ENCODE results near the gene PICALM. TPM values are rescaled to one million over a fixed set of nuclear protein-coding genes. Genes with fewer than 3 reads are reported as not detected.

The PICALM gene
- total RNA-seq, 1 donor from 2014 or later: 137 TPM

- no peak overlapping the region for H3K27ac Mint-ChIP-seq
- H3K9me3 Mint-ChIP-seq: no peaks in the 10 kb centered on the region
- no peak overlapping the region for H3K4me3 Mint-ChIP-seq
- H3K27me3 Mint-ChIP-seq: no peaks in the 10 kb centered on the region
- TF ChIP-seq, protein P1, sequence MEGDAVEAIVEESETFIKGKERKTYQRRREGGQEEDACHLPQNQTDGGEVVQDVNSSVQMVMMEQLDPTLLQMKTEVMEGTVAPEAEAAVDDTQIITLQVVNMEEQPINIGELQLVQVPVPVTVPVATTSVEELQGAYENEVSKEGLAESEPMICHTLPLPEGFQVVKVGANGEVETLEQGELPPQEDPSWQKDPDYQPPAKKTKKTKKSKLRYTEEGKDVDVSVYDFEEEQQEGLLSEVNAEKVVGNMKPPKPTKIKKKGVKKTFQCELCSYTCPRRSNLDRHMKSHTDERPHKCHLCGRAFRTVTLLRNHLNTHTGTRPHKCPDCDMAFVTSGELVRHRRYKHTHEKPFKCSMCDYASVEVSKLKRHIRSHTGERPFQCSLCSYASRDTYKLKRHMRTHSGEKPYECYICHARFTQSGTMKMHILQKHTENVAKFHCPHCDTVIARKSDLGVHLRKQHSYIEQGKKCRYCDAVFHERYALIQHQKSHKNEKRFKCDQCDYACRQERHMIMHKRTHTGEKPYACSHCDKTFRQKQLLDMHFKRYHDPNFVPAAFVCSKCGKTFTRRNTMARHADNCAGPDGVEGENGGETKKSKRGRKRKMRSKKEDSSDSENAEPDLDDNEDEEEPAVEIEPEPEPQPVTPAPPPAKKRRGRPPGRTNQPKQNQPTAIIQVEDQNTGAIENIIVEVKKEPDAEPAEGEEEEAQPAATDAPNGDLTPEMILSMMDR (conservative IDR thresholded peaks at IDR 0.05): no peak
- H3K36me3 Mint-ChIP-seq: peaks cover 22% of the 10 kb centered on the region
- DNase-seq (ENCODE audit: extremely low spot score, unreplicated experiment): no peak
- H3K4me1 Mint-ChIP-seq (ENCODE audit: unreplicated experiment): no peaks in the 10 kb centered on the region
Measured at GRCh38 chr11:86002431-86002830, 66.5 kb downstream of the PICALM start.

DNA sequence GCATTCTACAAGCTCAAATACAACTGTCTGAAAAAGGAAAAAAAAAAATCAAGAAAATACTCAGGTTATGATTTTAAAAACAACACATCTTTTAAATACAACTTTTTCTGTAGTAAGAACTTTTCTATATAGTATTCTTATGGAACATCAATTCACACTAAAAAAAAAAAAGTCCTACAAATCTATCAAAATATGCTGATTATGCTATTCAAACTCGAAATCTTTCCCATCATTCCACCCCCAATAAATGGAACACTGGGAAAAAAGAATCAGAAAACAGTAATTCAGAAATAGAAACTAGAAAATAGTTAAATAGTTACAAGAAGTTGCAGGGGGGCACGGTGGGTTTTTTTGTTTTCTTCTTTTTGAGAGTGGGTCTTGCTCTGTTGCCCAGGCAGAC, 77.4 kb downstream of the PICALM start:
- DNase-seq (ENCODE audit: extremely low spot score, unreplicated experiment): no peak
- Mint-ChIP-seq H3K4me3 (no peak overlapping the region), H3K27me3 (no peaks in the 10 kb centered on the region), H3K36me3 (peaks cover 29% of the 10 kb centered on the region), H3K4me1 (ENCODE audit: unreplicated experiment) (no peaks in the 10 kb centered on the region), H3K9me3 (no peaks in the 10 kb centered on the region), H3K27ac (no peak overlapping the region)
- TF ChIP-seq, protein P1 (conservative IDR thresholded peaks at IDR 0.05): no peak

DNA sequence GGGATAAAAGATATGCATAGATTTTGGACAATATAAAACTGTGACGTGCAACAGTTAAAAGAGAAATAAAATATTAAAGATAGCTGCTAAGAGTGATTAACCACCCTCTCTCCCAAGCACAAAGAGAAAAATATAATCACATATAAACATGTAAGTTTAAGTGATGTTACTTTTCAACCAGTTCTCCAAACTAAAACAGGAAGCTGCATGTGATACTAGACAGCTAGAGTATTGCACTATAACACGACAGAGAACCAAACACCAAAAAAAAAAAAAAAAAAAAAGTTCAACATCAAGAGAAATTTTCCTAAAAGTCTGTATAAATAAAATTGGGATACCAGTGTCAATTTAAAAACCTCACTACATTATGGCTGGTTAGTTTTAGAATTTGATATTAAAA, 79.1 kb downstream of the PICALM start:
- no peaks in the 10 kb centered on the region for H3K27me3 Mint-ChIP-seq
- no peaks in the 10 kb centered on the region for H3K9me3 Mint-ChIP-seq
- DNase-seq (ENCODE audit: extremely low spot score, unreplicated experiment): no peak
- no peaks in the 10 kb centered on the region for H3K4me1 Mint-ChIP-seq (ENCODE audit: unreplicated experiment)
- no peak overlapping the region for H3K27ac Mint-ChIP-seq
- TF ChIP-seq, protein P1 (conservative IDR thresholded peaks at IDR 0.05): no peak
- H3K36me3 Mint-ChIP-seq: peaks cover 26% of the 10 kb centered on the region
- H3K4me3 Mint-ChIP-seq: no peak overlapping the region

DNA sequence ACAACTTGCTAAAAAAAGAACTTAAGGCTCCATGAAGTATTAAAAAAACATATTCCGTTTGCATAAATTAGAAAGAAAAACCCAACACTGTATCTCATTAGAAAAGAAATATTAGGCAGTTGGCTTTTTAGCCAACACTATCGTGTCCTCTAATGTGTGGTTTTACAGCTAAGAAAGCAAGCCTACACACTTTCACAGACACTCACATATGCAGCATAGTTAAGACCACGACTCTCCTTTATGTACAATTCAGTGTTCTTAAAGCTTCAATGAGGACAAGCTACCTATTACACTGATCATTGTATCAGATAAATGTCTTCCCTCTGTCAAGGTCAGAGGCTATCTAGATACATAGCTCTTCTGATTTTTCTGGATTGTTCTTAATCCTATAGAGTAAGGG, 80.1 kb downstream of the PICALM start:
- Mint-ChIP-seq H3K27ac (no peak overlapping the region), H3K36me3 (peaks cover 26% of the 10 kb centered on the region), H3K27me3 (no peaks in the 10 kb centered on the region), H3K9me3 (no peaks in the 10 kb centered on the region), H3K4me1 (ENCODE audit: unreplicated experiment) (no peaks in the 10 kb centered on the region), H3K4me3 (no peak overlapping the region)
- no peak for DNase-seq (ENCODE audit: extremely low spot score, unreplicated experiment)
- TF ChIP-seq, protein P1 (conservative IDR thresholded peaks at IDR 0.05): no peak

- Mint-ChIP-seq H3K27ac (no peak overlapping the region), H3K27me3 (no peaks in the 10 kb centered on the region), H3K4me1 (ENCODE audit: unreplicated experiment) (no peaks in the 10 kb centered on the region), H3K9me3 (no peaks in the 10 kb centered on the region), H3K4me3 (no peak overlapping the region), H3K36me3 (peaks cover 26% of the 10 kb centered on the region)
- DNase-seq (ENCODE audit: extremely low spot score, unreplicated experiment): no peak
- TF ChIP-seq, protein P1 (conservative IDR thresholded peaks at IDR 0.05): no peak
Measured at GRCh38 chr11:85977751-85978160, 91.1 kb downstream of the PICALM start.

DNA sequence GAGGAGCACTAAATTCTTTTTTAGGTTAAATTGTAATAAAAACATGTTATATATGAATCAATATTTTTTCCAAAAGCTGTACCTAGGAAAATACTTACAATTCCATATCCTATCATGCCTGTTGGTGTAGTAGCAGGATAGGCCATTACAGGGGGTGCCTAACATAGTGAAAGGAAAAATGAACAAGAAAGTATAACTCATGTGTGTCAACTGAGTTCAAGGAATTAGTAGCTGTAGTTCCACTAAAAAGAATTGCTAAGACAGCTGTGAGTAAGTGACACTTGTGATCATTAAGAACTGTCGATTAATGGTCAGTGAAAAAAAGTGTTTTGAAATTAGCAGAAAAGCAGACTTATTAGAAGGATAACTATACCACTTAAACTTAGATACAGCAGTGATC, 92.4 kb downstream of the PICALM start:
- TF ChIP-seq, protein P1 (conservative IDR thresholded peaks at IDR 0.05): no peak
- Mint-ChIP-seq H3K27me3 (no peaks in the 10 kb centered on the region), H3K27ac (no peak overlapping the region), H3K4me3 (no peak overlapping the region), H3K36me3 (peaks cover 22% of the 10 kb centered on the region), H3K9me3 (no peaks in the 10 kb centered on the region), H3K4me1 (ENCODE audit: unreplicated experiment) (no peaks in the 10 kb centered on the region)
- DNase-seq (ENCODE audit: extremely low spot score, unreplicated experiment): no peak

Measured in type B pancreatic cell (in vitro differentiated cells).